Activated B cell treated with CpG ODN at 0.5 μM for 24 hours (primary cell): ENCODE data around the gene PCLO. TPM values are rescaled to one million over a fixed set of nuclear protein-coding genes. Genes with fewer than 3 reads are reported as not detected.

ENCODE experiments used
- ATAC-seq: fragments of 200-7000 bp; cut with Tn5 transposase; one replicate; pipeline ENCODE4 v1.10.0; 2021; ENCODE audit warnings: low read depth, mild to moderate bottlenecking, moderate library complexity
- CTCF ChIA-PET: fragments of 350-600 bp; sonication (Branson Sonifier 250); formaldehyde crosslinking; loops from one replicate; lab custom pipeline; 2021; ENCODE audit warnings: antibody characterized with exemption; lab: Charles Lee
- POLR2A ChIA-PET: fragments of 350-600 bp; sonication (Branson Sonifier 250); formaldehyde crosslinking; loops from one replicate; lab custom pipeline; 2021; ENCODE audit warnings: antibody characterized with exemption; lab: Charles Lee
- DNase-seq: peaks from one replicate; pipeline ENCODE4 v3.0.0; 2022
- H3K27ac Mint-ChIP-seq: one replicate; pipeline ENCODE4 v1.8.0; 2020; ENCODE audit warnings: mixed read lengths
- H3K27me3 Mint-ChIP-seq: one replicate; pipeline ENCODE4 v1.8.0; 2021; ENCODE audit warnings: mixed read lengths
- H3K36me3 Mint-ChIP-seq: one replicate; pipeline ENCODE4 v1.8.0; 2021; ENCODE audit warnings: low read depth, mixed read lengths
- H3K4me1 Mint-ChIP-seq: one replicate; pipeline ENCODE4 v1.8.0; 2021; ENCODE audit warnings: mixed read lengths
- H3K4me3 Mint-ChIP-seq: one replicate; pipeline ENCODE4 v1.8.0; 2020; ENCODE audit warnings: mild to moderate bottlenecking, mixed read lengths
- H3K9me3 Mint-ChIP-seq: one replicate; pipeline ENCODE4 v1.8.0; 2020; ENCODE audit warnings: mixed read lengths
- CTCF ChIP-seq: fragments of 200-600 bp; IDR thresholded peaks from one replicate; pipeline ENCODE4 v1.8.0; 2022; ENCODE audit warnings: antibody characterized with exemption, mild to moderate bottlenecking
- intact Hi-C: fragments of 100-400 bp; cut with micrococcal nuclease; formaldehyde crosslinking; loops from one replicate; pipeline ENCODE4 v1.15.1; 2024
- total RNA-seq: library from RNA; stranded (reverse); gene quantifications from 2 replicates; pipeline ENCODE4 v1.2.3, GENCODE V29; 2022

The PCLO gene
- total RNA-seq, 1 donor from 2014 or later = 0.07 TPM

GRCh38 chr7:82745117-82745516 is 417.6 kb downstream of the PCLO start:
- POLR2A ChIA-PET = no interaction called here
- Mint-ChIP-seq H3K27me3 (no peaks in the 10 kb centered on the region), H3K9me3 (peaks cover 2% of the 10 kb centered on the region), H3K27ac (no peak overlapping the region), H3K4me3 (no peak overlapping the region), H3K4me1 (no peaks in the 10 kb centered on the region), H3K36me3 (no peaks in the 10 kb centered on the region)
- CTCF ChIA-PET = no interaction called here
- no peak for DNase-seq
- ATAC-seq = no peak
- no peak for TF ChIP-seq CTCF
- intact Hi-C loops = no loop called here

GRCh38 chr7:82742163-82742562 is 420.5 kb downstream of the PCLO start:
- ATAC-seq = no peak
- ChIA-PET CTCF (no interaction called here), POLR2A (no interaction called here)
- H3K4me3 Mint-ChIP-seq = no peak overlapping the region
- TF ChIP-seq CTCF = no peak
- H3K36me3 Mint-ChIP-seq = no peaks in the 10 kb centered on the region
- no peaks in the 10 kb centered on the region for H3K9me3 Mint-ChIP-seq
- intact Hi-C loops = no loop called here
- DNase-seq = no peak
- H3K27ac Mint-ChIP-seq = no peak overlapping the region
- no peaks in the 10 kb centered on the region for H3K27me3 Mint-ChIP-seq
- H3K4me1 Mint-ChIP-seq = no peaks in the 10 kb centered on the region

- Mint-ChIP-seq H3K4me1 (no peaks in the 10 kb centered on the region), H3K9me3 (no peaks in the 10 kb centered on the region), H3K4me3 (no peak overlapping the region), H3K27me3 (no peaks in the 10 kb centered on the region), H3K36me3 (no peaks in the 10 kb centered on the region), H3K27ac (no peak overlapping the region)
- DNase-seq (no peak), ATAC-seq (no peak)
- TF ChIP-seq CTCF = no peak
- ChIA-PET POLR2A (no interaction called here), CTCF (no interaction called here)
- intact Hi-C loops = no loop called here
Observed at GRCh38 chr7:82741493-82741892, 421.2 kb downstream of the PCLO start.

GRCh38 chr7:82740246-82740848 is 422.3 kb downstream of the PCLO start:
- DNase-seq (no peak), ATAC-seq (no peak)
- Mint-ChIP-seq H3K27ac (no peak overlapping the region), H3K36me3 (no peaks in the 10 kb centered on the region), H3K4me3 (no peak overlapping the region), H3K27me3 (no peaks in the 10 kb centered on the region), H3K9me3 (no peaks in the 10 kb centered on the region), H3K4me1 (no peaks in the 10 kb centered on the region)
- intact Hi-C loops = no loop called here
- ChIA-PET POLR2A (no interaction called here), CTCF (no interaction called here)
- no peak for TF ChIP-seq CTCF

- Mint-ChIP-seq H3K9me3 (no peaks in the 10 kb centered on the region), H3K27ac (no peak overlapping the region), H3K4me3 (no peak overlapping the region), H3K27me3 (no peaks in the 10 kb centered on the region), H3K36me3 (no peaks in the 10 kb centered on the region), H3K4me1 (no peaks in the 10 kb centered on the region)
- no peak for TF ChIP-seq CTCF
- ChIA-PET POLR2A (no interaction called here), CTCF (no interaction called here)
- no peak for ATAC-seq
- intact Hi-C loops = no loop called here
- DNase-seq = no peak
Observed at GRCh38 chr7:82736633-82737032, 426.1 kb downstream of the PCLO start.
